ENCODE data around the gene RNF213. TPM values are rescaled to one million over a fixed set of nuclear protein-coding genes. Genes with fewer than 3 reads are reported as not detected.
A peak's percentile ranks its signal among the peaks of the same experiment; 100 is the strongest.
"Not testable (repeated sequence)": the region's sequence is repeated elsewhere in the genome, so short reads cannot be mapped to it uniquely, and the experiment has no call there.

The RNF213 gene
- total and polyA plus RNA-seq, 12 donors, result 51.1 to 182 (median 122) TPM

- intact Hi-C loops (cut with DNase I), result no loop called here
- Histone ChIP-seq H3K4me3 (no peak overlapping the region), H3K27ac (no peak overlapping the region), H3K36me3 (replicated peaks in 1 of 2) (peaks cover 0 to 85% of the 10 kb centered on the region in 2 donors), H3K4me1 (replicated peaks in 1 of 2) (no peaks in the 10 kb centered on the region), H3K27me3 (no peaks in the 10 kb centered on the region), H3K9me3 (replicated peaks in 1 of 3) (no peaks in the 10 kb centered on the region)
- WGBS, 4 donors, result 88 to 93% (median 90%) methylated on average over 3 of the region's 3 CpGs
- no peak for DNase-seq
- TF ChIP-seq CTCF (IDR thresholded peaks at IDR 0.05) (no peak), POLR2A (IDR thresholded peaks at IDR 0.05) (no peak)
These were observed 63.3 kb downstream of the RNF213 start for GRCh38 chr17:80323982-80324381.

GRCh38 chr17:80327518-80327917 is 66.9 kb downstream of the RNF213 start:
- intact Hi-C loops (cut with DNase I), result no loop called here
- DNase-seq, result peak in 3 of 7 donors; percentile 16 to 61 (median 45)
- no peak overlapping the region for H3K4me3 ChIP-seq
- no peak overlapping the region for H3K27ac ChIP-seq
- TF ChIP-seq CTCF (IDR thresholded peaks at IDR 0.05) (no peak), POLR2A (IDR thresholded peaks at IDR 0.05) (no peak)
- H3K4me1 ChIP-seq (replicated peaks in 1 of 2), result no peaks in the 10 kb centered on the region
- H3K27me3 ChIP-seq, result no peaks in the 10 kb centered on the region
- no peaks in the 10 kb centered on the region for H3K9me3 ChIP-seq (replicated peaks in 1 of 3)
- H3K36me3 ChIP-seq (replicated peaks in 1 of 2), result peaks cover 0 to 86% of the 10 kb centered on the region in 2 donors
- 55 to 72% (median 66%) methylated on average over 10 of the region's 10 CpGs for WGBS, 4 donors

GRCh38 chr17:80328634-80329380 is 68.2 kb downstream of the RNF213 start:
- 81 to 83% (median 82%) methylated on average over 21 of the region's 21 CpGs for WGBS, 4 donors
- no peaks in the 10 kb centered on the region for H3K9me3 ChIP-seq (replicated peaks in 1 of 3)
- peaks cover 0 to 96% of the 10 kb centered on the region in 2 donors for H3K36me3 ChIP-seq (replicated peaks in 1 of 2)
- no peaks in the 10 kb centered on the region for H3K4me1 ChIP-seq (replicated peaks in 1 of 2)
- H3K4me3 ChIP-seq, result no peak overlapping the region
- H3K27me3 ChIP-seq, result no peaks in the 10 kb centered on the region
- intact Hi-C loops (cut with DNase I), result no loop called here
- no peak overlapping the region for H3K27ac ChIP-seq
- TF ChIP-seq POLR2A (IDR thresholded peaks at IDR 0.05) (no peak), CTCF (IDR thresholded peaks at IDR 0.05) (no peak)
- DNase-seq, result no peak

GRCh38 chr17:80329421-80329820 is 68.8 kb downstream of the RNF213 start:
- not testable (repeated sequence) for DNase-seq
- H3K36me3 ChIP-seq (replicated peaks in 1 of 2), result peaks cover 0 to 97% of the 10 kb centered on the region in 2 donors
- WGBS, 4 donors, result 79 to 99% (median 96%) methylated on average over 6 of the region's 6 CpGs

GRCh38 chr17:80330276-80330675 is 69.6 kb downstream of the RNF213 start:
- Histone ChIP-seq H3K9me3 (replicated peaks in 1 of 3) (no peaks in the 10 kb centered on the region), H3K4me3 (no peak overlapping the region), H3K4me1 (replicated peaks in 1 of 2) (no peaks in the 10 kb centered on the region), H3K36me3 (replicated peaks in 1 of 2) (peaks cover 0 to 96% of the 10 kb centered on the region in 2 donors), H3K27ac (no peak overlapping the region), H3K27me3 (no peaks in the 10 kb centered on the region)
- 91 to 96% (median 93%) methylated on average over 9 of the region's 9 CpGs for WGBS, 4 donors
- intact Hi-C loops (cut with DNase I), result loop anchor here in 1 of 2 donors (2.0 kb wide), 1 partner anchor 39 kb away; no protein-coding TSS in a partner anchor
- TF ChIP-seq CTCF (IDR thresholded peaks at IDR 0.05) (no peak), POLR2A (IDR thresholded peaks at IDR 0.05) (no peak)
- no peak for DNase-seq

More at GRCh38 chr17:80329421-80329820, 68.8 kb downstream of the RNF213 start:
- H3K27me3 ChIP-seq; H3K27ac ChIP-seq; H3K4me1 ChIP-seq (replicated peaks in 1 of 2); H3K9me3 ChIP-seq (replicated peaks in 1 of 3); intact Hi-C loops (cut with DNase I); H3K4me3 ChIP-seq: not testable (repeated sequence)

GRCh38 chr17:80330938-80331337 is 70.3 kb downstream of the RNF213 start:
- not testable (repeated sequence) for H3K4me3 ChIP-seq; H3K4me1 ChIP-seq (replicated peaks in 1 of 2); H3K9me3 ChIP-seq (replicated peaks in 1 of 3); H3K27me3 ChIP-seq; DNase-seq; H3K27ac ChIP-seq
- peaks cover 0 to 96% of the 10 kb centered on the region in 2 donors for H3K36me3 ChIP-seq (replicated peaks in 1 of 2)
- WGBS, 4 donors, result 91 to 96% (median 92%) methylated on average over 5 to 6 of the region's 6 CpGs
- intact Hi-C loops (cut with DNase I), result loop anchor here in 1 of 2 donors (2.0 kb wide), 1 partner anchor 40 kb away; no protein-coding TSS in a partner anchor

Data from adrenal gland (tissue), 12 donors.